CD4-positive, alpha-beta T cell treated with Interleukin-17A for 4 hours (primary cell): ENCODE measurements around the gene KANSL3.
"Not testable (repeated sequence)": the region's sequence is repeated elsewhere in the genome, so short reads cannot be mapped to it uniquely, and the experiment has no call there.

ENCODE experiments used
- DNase-seq: peaks from one replicate; pipeline ENCODE4 v3.0.0-alpha.2; 2020; ENCODE audit warnings: mixed read lengths

Gene KANSL3

GRCh38 chr2:96556441-96557330 lies 81.4 kb downstream of the KANSL3 start:
- peak; percentile 47 for DNase-seq

- DNase-seq, result no peak
Measured at GRCh38 chr2:96555146-96555610, 82.9 kb downstream of the KANSL3 start.

- DNase-seq, result peak; percentile 80
Measured at GRCh38 chr2:96554293-96555145, 83.6 kb downstream of the KANSL3 start.

DNA sequence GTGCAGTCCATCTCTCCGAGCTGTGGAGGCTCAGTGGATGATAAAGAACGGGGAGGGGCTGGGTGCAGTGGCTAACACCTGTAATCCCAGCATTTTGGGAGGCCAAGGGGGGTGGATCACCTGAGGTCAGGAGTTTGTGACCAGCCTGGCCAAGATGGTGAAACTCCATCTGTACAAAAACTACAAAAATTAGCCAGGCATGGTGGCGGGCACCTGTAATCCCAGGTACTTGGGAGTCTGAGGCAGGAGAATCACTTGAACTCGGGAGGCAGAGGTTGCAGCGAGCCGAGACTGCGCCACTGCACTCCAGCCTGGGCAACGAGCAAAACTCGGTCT lies 84.2 kb downstream of the KANSL3 start:
- not testable (repeated sequence) for DNase-seq

DNA sequence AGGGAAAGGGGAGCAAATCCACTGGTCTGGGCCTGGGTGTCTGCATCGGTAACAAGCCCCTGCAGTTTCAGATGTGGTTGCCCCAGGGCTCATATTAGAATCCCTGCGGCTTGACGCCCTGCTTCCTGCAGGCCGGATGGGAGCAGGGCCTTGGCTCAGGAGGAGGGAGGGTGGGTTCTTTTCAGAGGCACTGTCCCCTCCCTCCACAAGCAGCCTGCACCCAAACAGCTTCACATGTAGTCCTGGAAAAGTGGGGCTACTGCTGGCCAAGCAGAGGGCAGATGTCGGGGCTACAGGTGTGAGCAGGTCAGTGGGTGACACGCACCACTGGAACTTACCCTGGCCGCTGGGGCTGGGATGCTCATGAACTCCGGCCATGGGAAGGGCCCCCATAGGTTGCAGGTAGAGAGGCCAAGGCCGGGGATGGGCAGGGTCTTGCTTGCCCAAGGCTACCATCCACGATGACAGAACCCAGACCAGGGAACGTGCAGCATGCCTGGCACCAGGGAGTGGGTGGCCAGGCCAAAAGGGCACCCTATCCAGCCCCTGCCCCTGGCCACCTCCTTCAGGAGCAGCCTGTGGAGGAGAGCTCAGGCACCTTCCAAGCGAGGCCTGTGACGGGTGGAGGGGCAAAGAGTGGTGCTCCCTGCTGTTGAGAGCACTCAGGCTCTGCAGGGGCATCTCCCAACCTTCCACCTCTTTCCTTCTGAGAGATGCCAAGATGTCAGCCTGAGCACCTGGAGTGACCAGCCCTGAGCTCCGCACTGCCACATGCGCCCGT lies 84.7 kb downstream of the KANSL3 start:
- DNase-seq, result no peak

- no peak for DNase-seq
Measured at GRCh38 chr2:96552315-96553175, 85.6 kb downstream of the KANSL3 start.

GRCh38 chr2:96551605-96552314 lies 86.4 kb downstream of the KANSL3 start:
- no peak for DNase-seq

GRCh38 chr2:96550787-96551604 lies 87.1 kb downstream of the KANSL3 start:
- no peak for DNase-seq

DNA sequence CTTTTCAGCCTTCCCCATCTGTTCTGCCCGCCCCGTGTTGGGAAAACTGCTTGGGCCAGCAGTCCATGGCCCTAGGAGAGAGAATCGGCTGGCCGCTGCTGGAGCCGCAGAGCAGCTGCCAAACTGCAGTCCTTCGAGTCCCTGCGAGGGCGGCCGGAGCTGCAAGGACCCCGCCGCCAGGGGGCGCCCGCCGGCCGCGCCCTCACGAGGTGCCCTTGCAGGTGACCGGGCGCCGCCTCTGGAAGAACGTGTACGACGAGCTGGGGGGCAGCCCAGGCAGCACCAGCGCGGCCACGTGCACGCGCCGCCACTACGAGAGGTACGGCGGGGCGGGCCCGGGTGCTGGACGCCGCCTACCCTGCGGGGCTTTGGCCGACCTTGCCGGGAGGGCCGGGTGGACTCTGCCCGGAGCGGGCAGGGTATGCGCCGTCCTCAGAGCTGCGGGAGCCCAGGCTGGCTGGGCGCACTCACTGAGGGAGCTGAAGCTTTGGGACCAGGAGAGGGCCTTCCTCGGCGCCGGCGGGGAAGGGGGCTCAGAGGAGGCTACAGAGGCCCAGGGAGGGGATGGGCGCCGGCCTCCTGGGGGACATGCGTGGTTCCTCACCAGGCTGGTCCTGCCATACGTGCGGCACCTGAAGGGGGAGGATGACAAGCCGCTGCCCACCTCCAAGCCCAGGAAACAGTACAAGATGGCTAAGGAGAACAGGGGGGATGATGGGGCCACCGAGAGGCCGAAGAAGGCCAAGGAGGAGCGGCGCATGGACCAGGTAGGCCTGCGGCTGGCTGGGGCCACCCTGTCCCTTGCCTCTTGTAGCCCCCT lies 87.9 kb downstream of the KANSL3 start:
- DNase-seq, result no peak

DNA sequence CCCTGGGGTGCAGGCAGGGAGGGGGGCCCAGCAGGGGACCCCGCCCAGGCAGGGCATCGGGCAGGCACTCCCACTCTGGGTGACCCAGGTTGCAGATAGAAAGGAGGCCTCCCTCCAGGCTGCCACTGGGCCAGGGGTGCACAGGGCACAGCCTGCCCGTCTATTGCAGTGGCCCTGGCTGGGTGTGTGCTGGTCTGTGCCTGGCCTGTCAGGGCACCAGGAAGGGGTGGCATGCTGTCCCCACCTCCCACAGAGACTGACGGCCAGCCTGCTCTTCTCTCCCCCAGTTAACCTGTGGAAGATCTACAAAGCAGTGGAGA lies 88.7 kb downstream of the KANSL3 start:
- no peak for DNase-seq

- no peak for DNase-seq
Measured at GRCh38 chr2:96548558-96549465, 89.3 kb downstream of the KANSL3 start.

DNA sequence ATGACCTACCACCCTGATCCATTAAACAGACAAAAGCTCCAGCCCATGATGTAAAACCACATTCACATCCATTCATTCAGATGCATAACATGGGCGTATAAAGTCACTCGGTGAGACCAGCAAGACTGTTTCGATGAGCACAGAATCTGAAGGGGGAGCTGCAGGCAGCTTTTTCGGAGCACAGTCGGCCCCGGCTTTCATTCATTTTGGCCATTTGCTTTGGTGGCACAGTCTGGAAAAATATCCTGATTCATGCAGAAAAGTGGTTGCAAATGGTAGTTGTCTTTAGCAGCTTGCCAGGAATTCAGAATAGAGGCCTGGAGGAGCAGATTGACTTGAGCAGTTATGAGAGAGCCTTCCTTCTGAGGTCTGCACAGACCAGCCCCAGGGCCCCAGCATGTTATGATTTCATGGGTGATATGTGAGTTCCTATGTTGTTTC lies 90.4 kb downstream of the KANSL3 start:
- no peak for DNase-seq

DNA sequence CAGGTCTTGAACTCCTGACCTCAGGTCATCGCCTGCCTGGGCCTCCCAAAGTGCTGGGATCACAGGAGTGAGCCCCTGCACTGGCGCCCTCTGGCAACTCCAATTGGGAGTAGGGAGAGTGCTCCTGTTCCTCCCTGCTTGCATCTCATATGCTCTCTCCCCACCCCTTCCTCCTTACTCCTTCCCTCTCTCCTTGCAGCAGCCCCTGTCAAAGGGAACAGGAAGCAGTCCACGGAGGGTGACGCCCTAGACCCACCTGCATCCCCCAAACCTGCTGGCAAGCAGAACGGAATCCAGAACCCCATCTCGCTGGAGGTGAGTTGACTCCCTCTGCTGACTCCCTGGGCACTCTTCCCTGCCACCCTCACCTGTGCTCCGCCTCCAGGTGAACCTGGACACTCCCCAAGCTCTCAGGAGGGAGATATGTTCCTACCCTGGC lies 90.9 kb downstream of the KANSL3 start:
- DNase-seq, result no peak

GRCh38 chr2:96546797-96547196 lies 91.3 kb downstream of the KANSL3 start:
- peak; percentile 27 for DNase-seq

DNA sequence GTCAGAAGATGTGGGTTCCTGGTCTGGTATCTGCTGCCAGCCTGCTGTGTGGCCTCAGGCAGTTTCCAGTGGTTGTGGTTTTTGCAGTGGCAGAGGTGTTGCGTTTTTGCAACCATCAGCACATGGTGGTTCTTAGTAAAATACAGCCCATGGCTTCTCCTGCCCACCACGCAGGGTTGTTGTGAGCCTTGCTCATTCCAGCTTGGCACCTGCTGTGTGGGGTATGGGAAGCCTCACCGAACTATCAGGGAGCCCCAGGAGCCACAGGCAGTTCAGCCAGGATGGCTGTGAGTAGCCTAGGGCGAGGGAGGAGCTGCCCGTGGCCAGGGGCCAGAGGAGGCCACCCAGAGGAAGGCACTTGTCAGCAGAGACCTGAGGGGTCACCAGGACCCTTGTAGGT lies 91.8 kb downstream of the KANSL3 start:
- no peak for DNase-seq
